ENCODE data around the gene HOOK1.
"Not testable (repeated sequence)": the region's sequence is repeated elsewhere in the genome, so short reads cannot be mapped to it uniquely, and the experiment has no call there.

Gene HOOK1

DNA sequence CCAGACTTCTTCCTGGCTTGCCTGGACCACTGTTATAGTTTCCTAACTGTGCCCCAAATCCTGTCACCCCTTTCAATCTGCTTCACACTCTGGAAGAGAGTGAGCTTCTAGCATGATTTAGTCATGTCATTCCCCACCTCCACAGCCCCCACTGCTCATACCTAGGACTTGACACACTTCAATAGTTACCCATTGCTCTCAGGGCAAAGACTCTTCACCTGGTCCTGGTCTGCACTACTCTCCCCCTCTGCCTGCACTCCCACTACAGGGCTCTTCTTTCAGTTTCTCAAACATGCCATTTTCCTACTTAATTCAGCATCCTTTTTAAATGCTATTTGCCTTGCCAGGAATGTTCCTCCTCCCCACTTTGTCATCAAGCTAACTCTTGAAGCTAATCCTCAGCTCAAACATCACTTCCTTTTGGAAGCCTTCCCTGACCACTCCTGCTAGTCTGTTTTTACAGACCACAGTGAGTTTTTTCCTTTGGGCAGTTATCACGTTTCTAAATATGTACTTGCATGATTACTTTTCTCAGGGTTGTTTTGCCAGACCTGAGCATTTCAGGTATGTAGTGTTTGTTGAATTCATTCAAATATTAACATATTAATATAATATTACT is 87.1 kb downstream of the HOOK1 start:
- TF ChIP-seq, protein P1, sequence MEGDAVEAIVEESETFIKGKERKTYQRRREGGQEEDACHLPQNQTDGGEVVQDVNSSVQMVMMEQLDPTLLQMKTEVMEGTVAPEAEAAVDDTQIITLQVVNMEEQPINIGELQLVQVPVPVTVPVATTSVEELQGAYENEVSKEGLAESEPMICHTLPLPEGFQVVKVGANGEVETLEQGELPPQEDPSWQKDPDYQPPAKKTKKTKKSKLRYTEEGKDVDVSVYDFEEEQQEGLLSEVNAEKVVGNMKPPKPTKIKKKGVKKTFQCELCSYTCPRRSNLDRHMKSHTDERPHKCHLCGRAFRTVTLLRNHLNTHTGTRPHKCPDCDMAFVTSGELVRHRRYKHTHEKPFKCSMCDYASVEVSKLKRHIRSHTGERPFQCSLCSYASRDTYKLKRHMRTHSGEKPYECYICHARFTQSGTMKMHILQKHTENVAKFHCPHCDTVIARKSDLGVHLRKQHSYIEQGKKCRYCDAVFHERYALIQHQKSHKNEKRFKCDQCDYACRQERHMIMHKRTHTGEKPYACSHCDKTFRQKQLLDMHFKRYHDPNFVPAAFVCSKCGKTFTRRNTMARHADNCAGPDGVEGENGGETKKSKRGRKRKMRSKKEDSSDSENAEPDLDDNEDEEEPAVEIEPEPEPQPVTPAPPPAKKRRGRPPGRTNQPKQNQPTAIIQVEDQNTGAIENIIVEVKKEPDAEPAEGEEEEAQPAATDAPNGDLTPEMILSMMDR (conservative IDR thresholded peaks at IDR 0.05; ENCODE audit: control insufficient read depth, insufficient read depth, low read depth, low read length): no peak
- no peak overlapping the region for H3K4me3 ChIP-seq (ENCODE audit: control insufficient read depth, low read depth, low read length)
- peak; percentile 26 for DNase-seq (ENCODE audit: low read depth)

DNA sequence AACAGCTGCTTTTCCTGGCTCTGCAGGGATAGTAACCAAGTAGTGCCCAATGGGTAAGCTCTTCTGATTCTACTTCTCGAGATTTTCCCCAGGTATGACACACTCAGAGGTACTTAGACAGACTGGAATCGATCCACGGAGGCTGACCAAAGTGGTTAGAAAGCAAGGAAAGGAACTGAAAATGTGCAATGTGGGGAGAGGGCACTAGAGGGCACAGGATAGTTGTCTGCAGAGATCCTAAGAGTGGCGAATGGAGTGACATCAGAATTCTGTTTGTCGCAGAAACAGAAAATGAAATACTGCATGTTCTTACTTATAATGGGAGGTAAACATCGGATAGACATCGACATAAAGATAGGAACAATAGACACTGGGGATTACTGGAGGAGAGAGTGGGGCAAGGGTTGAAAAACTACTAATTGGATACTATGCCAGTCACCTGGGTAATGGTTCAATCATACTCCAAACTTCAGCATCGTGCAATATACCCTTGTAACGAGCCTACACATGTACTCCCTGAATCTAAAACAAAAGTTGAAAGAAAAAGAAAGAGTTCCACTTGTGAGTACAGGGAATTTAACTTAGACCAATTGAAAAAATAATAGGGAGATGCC is 88.5 kb downstream of the HOOK1 start:
- no peak overlapping the region for H3K4me3 ChIP-seq (ENCODE audit: control insufficient read depth, low read depth, low read length)
- DNase-seq (ENCODE audit: low read depth): peak; percentile 25
- TF ChIP-seq, protein P1 (conservative IDR thresholded peaks at IDR 0.05; ENCODE audit: control insufficient read depth, insufficient read depth, low read depth, low read length): peak; percentile 58

DNA sequence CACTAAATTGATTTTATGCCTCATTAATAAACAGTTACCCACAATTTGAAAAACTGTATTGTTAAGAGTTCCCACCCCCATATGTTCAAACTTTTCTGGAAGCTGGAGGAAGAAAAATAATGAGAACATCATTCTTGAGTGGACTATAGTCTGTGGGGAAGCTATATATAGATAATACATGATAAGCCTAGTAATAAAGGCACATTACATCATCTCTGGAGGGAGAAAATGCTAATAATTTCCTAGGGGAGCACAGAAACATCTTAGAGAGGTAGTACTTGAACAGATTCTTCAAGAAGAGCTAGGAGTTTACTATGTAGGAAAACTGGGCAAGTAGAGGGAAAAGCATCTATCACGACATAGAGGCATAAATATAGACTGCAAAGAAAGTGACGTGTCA is 92.2 kb downstream of the HOOK1 start:
- no peak for DNase-seq (ENCODE audit: low read depth)
- TF ChIP-seq, protein P1 (conservative IDR thresholded peaks at IDR 0.05; ENCODE audit: control insufficient read depth, insufficient read depth, low read depth, low read length): no peak

DNA sequence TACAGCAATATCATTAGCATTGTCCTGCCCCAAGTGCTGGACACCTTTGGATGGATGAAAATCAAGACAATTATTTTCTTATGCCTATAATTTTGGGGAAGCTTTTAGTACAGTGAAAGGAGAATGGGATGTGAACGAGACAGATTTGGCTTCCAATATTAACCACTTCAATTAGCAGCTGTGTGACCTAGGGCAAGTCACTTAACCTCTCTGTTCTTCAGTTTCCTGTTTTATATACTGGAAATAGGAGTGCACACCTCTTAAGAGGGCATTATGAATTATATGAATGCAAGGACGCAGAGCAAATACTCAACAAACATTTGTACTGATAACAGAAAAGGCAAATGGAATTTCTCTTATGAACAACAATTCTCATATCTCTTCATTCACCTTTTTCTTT is 93.3 kb downstream of the HOOK1 start:
- TF ChIP-seq, protein P1 (conservative IDR thresholded peaks at IDR 0.05; ENCODE audit: control insufficient read depth, insufficient read depth, low read depth, low read length): no peak
- H3K4me3 ChIP-seq (ENCODE audit: control insufficient read depth, low read depth, low read length): no peak overlapping the region
- no peak for DNase-seq (ENCODE audit: low read depth)

More for the DNA sequence above, 92.2 kb downstream of the HOOK1 start:
- no peak overlapping the region for H3K4me3 ChIP-seq (ENCODE audit: control insufficient read depth, low read depth, low read length)

DNA sequence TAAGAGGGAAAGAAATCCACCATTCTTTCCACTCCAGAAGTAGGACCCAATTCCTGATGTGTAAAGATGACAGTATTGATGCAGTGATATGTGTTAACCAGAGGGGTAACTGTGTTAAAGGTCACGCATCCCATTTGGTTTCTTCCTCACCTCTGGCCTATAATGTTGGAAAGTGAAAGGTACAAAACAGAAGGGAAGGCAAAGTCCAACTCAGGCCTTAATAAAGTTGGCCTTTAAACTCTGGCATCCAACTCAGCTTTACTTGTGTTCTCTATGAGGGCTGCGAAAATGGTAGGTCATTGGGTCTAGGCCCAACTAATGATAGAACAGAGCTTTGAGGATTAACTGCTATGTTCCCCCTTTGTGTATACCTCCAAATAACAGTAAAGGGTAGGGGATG is 93.9 kb downstream of the HOOK1 start:
- TF ChIP-seq, protein P1 (conservative IDR thresholded peaks at IDR 0.05; ENCODE audit: control insufficient read depth, insufficient read depth, low read depth, low read length): no peak
- DNase-seq (ENCODE audit: low read depth): no peak
- H3K4me3 ChIP-seq (ENCODE audit: control insufficient read depth, low read depth, low read length): no peak overlapping the region

DNA sequence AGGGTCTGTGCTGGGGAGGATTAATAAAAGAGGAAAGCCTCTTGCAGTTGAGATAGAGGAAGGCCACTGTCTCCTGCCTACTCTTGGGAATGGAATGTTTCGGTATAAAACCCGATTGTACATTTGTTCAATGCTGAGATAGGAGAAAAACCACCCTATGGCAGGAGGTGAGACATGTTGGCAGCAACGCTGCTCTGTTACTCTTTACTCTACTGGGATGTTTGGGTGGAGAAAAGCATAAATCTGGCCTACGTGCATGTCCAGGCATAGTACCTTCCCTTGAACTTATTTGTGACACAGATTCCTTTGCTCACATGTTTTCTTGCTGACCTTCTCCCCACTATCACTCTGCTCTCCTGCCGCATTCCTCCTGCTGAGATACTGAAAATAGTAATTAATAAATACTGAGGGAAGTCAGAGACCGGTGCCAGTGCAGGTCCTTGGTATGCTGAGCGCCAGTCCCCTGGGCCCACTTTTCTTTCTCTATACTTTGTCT is 100.1 kb downstream of the HOOK1 start:
- not testable (repeated sequence) for DNase-seq (ENCODE audit: low read depth)

DNA sequence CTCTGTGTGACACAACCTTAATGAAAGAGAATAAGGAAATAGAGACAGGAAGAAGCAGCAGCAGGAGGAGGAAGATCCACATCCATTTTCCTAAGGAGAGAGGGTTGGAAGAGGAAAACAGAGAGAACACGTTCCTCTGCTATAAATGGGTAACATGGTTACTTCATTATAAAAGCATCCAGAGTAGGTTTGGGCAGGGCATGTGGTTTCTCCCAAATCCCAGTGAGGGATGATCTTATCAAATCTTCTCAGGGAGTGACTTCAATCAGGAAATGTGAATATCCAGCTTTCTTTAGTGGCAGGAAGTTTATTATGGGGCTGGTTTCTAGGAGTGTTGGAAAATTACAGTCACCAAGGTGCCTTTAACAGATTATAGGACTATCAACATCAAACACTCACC is 100.8 kb downstream of the HOOK1 start:
- TF ChIP-seq, protein P1 (conservative IDR thresholded peaks at IDR 0.05; ENCODE audit: control insufficient read depth, insufficient read depth, low read depth, low read length): no peak
- no peak for DNase-seq (ENCODE audit: low read depth)
- no peak overlapping the region for H3K4me3 ChIP-seq (ENCODE audit: control insufficient read depth, low read depth, low read length)

More for the DNA sequence above, 100.1 kb downstream of the HOOK1 start:
- H3K4me3 ChIP-seq (ENCODE audit: control insufficient read depth, low read depth, low read length): not testable (repeated sequence)
